Inflammatory macrophage treated with lipopolysaccharide for 4 hours (primary cell): ENCODE results near the gene EFCAB11.
A peak's percentile ranks its signal among the peaks of the same experiment; 100 is the strongest.

Experiments
- DNase-seq: peaks from one replicate; pipeline ENCODE4 v3.0.0-alpha.2; 2020

Gene EFCAB11

GRCh38 chr14:89753828-89754412 lies 200.6 kb downstream of the EFCAB11 start:
- DNase-seq, result no peak

- DNase-seq, result no peak
Measured at GRCh38 chr14:89750908-89751392, 203.6 kb downstream of the EFCAB11 start.

GRCh38 chr14:89750281-89750755 lies 204.2 kb downstream of the EFCAB11 start:
- peak; percentile 13 for DNase-seq

GRCh38 chr14:89748004-89748403 lies 206.5 kb downstream of the EFCAB11 start:
- DNase-seq, result peak; percentile 48

GRCh38 chr14:89747126-89747525 lies 207.4 kb downstream of the EFCAB11 start:
- no peak for DNase-seq

GRCh38 chr14:89746654-89747053 lies 207.9 kb downstream of the EFCAB11 start:
- no peak for DNase-seq

GRCh38 chr14:89746135-89746534 lies 208.4 kb downstream of the EFCAB11 start:
- no peak for DNase-seq
